Hypothalamus (tissue), 51 donors: Measurements from ENCODE around the gene THSD4.
"Not testable (repeated sequence)": the region's sequence is repeated elsewhere in the genome, so short reads cannot be mapped to it uniquely, and the experiment has no call there.

Experiments
- DNase-seq, 51 donors: peaks; one replicate each; lab custom pipeline; 2025; lab: John Stamatoyannopoulos, UW

Gene THSD4

DNA sequence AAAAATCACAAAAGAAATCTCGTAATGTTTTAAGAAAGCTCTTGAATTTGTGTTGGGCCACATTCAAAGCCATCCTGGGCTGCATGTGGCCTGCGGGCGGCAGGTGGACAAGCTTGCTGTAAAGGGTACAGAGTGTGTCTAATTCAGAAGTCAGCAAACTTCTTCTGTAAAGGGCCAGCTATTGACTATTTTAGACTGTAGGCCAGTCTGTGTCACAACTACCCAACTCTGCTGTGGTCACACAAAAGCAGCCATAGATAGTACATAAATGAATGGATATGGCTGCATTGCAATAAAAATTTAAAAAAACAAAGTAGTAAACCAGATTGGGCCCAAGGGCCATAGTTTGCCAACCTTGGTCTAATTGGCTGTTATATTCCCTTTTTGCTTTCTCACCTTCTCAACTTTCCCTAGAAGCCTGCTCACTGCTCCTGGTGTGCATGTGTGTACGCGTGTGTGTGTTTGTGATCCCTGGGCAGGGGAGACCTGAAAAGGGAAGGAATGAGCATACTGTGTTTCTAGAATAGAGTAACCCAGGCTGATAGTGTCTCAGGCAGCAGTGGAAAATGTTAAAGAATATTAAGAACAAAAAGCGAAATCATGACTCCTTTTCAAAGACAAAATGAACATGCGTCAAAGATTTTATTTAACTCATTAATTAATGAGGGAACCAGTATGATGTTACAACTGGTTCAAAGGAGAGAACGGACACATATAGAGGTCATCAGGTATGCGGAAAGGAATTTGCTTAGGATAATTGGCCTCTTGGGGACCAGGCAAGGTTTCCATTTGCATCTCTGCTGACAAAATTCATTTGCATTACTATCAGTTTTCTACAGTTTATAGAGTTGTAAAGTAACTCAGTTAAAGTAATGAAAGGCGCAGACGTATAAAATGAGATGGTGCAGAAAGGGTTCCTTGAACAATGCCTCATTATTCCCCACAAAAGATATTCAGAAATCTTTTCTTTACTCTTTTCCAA lies 248.0 kb downstream of the THSD4 start:
- no peak for DNase-seq

DNA sequence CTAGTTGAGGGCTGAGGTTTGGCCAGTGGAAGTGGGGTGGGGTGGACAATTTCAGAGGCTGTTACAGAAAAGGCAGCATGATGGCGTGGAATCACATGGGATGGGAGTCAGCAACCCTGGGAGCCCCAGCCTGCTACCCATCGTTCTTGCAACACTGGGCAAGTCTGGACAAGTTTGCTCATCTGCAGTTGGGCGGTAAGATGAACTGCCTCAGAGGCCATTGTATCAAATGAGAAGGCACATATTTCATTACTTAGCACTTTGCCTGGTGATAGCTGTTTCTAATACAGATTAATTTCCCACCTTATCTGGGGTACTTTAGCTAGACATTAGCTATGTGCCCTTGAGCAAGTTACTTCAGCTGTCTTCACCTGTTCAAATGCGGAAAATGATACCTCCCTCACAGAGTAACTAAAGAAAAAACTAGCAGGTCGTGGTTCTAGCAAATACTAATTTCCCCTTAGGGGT lies 248.9 kb downstream of the THSD4 start:
- no peak for DNase-seq

- DNase-seq, result no peak
Measured at GRCh38 chr15:71366522-71366921, 251.3 kb downstream of the THSD4 start.

- no peak for DNase-seq
Measured at GRCh38 chr15:71366926-71367325, 251.7 kb downstream of the THSD4 start.

DNA sequence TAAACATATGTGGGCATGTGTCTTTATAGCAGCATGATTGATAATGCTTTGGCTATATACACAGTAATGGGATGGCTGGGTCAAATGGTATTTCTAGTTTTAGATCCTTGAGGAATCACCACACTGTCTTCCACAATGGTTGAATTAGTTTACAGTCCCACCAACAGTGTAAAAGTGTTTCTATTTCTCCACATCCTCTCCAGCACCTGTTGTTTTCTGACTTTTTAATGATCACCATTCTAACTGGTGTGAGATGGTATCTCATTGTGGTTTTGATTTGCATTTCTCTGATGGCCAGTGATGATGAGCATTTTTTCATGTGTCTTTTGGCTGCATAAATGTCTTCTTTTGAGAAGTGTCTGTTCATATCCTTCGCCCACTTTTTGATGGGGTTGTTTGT lies 252.5 kb downstream of the THSD4 start:
- not testable (repeated sequence) for DNase-seq

DNA sequence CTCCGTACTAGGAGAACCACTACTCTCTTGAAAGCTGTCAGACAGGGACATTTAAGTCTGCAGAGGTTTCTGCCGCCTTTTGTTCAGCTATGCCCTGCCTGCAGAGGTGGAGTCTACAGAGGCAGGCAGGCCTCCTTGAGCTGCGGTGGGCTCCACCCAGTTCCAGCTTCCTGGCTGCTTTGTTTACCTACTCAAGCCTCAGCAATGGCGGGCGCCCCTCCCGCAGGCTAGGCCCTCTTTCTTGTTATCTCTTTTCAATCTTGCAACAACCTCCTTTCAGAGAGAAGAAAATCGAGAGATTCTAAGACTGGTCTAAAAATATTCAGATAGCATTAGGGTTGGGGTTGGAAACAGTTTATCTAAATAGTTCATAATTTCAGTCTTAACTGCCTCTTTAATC lies 257.5 kb downstream of the THSD4 start:
- not testable (repeated sequence) for DNase-seq

DNA sequence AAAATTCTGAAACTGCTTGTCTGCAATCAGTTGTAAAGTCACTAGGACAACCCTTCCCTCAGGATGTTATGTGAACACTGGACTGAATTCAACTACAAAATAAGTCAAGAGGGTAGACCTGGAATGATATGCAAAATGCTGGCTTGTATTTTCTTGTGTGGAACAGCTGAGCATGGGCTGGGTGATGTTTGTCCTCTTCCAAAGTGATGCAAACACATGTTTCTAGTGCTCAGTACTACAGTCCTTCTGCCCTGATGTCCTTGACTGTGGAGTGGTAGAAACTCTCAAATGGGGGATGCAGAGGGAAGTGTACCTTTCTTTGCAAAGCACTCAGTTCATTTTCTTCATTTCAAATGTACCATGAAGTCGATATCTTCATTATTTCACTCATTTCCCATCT lies 258.6 kb downstream of the THSD4 start:
- no peak for DNase-seq

- no peak for DNase-seq
Measured at GRCh38 chr15:71374607-71375352, 259.5 kb downstream of the THSD4 start.

GRCh38 chr15:71375934-71376333 lies 260.7 kb downstream of the THSD4 start:
- no peak for DNase-seq

DNA sequence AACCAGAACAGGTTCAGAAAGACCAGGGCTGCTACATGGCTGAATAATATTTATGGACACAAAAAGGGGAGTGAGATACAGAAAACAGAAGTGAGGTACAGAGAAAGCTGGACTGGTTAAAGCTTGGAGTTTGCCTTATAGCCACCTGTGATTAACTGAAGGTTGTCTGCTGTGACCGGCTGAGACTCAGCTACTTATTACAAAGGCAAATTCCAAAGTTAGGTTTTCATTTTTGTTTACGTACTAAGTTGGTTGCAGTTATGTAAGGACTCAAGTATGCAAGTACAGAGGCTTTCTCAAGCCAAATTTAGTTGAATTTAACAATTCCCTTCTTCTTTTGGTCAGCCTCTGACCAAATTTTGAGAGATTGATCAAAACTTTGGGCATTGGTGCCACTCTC lies 264.6 kb downstream of the THSD4 start:
- DNase-seq, result no peak

DNA sequence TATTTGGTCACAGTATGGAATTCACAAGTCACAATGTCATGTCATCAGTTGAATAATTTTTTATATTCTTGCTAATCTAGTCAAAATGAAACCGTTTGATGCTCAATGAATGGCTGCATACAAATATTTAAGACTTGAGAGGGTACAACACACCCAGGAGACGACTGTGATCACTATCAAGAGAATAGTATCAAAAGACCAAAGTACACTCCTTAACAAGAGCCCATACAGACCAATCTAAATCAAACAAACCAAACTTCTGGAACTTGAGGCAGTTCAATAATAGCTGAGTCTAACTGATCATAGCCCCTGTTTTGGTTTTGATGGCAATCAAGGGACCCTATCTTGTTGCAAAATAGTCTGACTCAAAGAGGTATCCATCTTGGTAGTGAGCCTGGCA lies 265.1 kb downstream of the THSD4 start:
- DNase-seq, result no peak

- DNase-seq, result no peak
Measured at GRCh38 chr15:71384501-71384900, 269.2 kb downstream of the THSD4 start.

DNA sequence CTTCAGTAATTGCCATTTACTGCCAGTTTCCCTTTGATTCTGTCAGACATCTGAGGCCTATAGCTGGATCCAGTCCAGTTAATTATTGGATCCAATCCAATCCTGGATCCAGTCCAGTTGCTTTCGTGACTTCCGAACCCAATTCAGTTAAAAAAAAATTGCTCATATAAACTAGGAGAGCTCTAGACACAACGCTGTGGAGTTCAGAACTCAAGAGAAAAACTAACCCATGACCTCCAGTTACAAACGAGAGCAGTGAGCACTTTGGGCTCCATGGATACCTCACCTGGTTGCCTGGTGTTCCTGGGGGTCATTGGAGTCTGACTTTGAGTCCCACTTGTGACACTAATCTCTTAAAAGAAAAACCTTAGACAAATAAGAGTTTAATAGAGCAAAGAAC lies 269.8 kb downstream of the THSD4 start:
- no peak for DNase-seq

- no peak for DNase-seq
Measured at GRCh38 chr15:71385457-71385856, 270.2 kb downstream of the THSD4 start.

DNA sequence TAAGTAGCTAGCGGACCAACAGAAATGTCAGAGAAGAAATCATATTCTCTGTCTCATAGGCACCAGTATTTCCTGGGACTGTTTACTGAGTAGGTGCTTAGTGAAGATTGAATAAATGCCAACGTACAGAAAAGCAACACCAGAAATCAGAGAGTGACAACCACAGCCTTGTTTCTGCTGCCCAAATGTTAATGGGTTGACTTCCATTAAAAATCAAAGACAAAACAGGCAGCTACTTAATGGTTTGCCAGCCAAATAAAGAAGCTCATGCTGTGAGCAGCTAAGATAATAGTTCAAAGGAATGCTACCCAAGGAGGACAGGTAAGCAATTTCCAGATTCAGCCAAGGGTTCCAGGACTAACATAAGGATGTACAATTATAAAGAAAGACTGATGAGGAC lies 270.7 kb downstream of the THSD4 start:
- DNase-seq, result no peak

DNA sequence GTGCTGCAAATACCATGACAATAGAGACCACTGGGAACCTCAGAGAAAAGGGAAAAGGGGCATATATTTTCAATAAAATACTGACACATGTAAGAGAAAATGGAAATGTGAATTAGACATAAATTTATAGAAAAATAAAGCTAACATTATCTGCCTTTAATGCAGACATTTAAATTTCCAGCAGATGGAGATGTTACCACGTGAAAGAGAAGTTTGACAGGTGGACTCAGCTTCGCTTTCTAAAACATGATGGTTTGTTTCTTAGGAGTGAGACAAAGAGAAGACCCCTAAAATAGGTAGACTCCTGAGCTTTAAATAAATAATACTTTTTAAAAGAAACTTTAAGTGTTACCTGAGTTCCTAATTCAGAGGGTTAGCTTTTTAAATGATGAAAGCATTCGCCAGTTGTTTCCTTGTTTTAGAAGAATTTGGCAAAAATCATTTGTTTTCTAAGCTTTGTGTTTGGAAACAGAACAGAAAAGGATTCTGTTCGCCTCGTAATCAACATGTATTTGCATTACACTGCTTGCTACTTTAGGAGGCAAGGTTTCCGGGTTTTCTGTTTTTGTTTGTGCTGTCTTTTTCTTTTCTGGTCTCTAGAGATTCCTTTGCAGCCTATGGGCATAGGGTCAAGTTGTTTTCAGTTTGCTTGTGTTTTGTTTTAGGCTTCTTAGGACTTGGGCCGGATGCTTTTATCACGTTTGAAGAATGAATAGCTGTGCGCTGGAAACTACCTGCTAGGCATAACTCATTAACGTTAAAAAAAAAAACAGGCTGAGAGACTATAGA lies 271.4 kb downstream of the THSD4 start:
- DNase-seq, result peak in 1 of 51 donors; percentile 5

DNA sequence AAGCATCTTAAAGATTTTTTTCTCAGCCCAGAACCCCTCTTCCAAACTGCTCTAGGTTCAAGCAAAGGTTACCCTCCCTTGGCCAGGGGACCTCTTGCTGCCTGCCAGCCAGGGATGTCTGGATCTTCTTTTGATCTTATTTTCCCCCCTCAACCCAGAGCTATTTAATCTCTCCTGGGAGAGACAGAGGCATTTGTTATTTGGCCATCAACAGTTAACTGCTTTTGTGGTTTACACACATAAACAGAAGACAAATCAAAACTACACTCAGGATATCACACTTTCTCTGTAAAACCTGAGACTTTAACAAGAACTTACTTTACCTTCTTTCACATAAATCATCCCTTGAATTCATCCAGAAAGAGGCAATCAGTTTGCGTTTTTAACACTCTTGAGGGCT lies 272.5 kb downstream of the THSD4 start:
- DNase-seq, result no peak

- no peak for DNase-seq
Measured at GRCh38 chr15:71390096-71390495, 274.8 kb downstream of the THSD4 start.

DNA sequence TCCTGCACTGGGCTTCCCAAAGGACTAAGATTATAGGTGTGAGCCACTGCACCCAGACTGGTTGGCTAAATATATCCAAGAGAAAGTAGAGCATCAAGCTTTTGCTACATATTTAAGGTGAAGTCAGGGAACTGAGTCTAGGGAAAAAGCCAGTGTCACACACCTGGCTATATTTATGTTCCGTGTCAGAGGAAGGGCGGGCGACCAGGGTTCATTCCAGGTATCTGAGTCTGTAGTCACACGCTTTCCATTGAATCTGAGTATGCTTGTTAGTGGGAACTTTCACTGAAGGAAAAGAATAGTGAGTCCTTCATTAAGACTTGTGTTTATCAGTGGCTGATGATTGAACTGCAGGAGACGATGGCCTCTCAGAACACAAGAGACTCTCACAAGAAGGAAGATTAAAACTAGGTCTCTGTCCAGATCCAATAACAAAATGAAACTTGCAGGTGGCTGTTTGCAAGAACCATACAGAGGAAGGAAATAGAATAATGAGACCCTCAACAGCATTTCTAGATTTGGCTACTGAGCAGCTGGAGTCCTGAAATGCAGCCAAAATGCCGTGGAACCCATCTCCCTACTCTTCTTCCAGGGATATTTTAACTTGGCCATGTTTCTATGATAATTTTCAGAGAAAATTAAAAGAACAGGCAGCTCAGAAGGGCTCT lies 276.3 kb downstream of the THSD4 start:
- DNase-seq, result no peak

DNA sequence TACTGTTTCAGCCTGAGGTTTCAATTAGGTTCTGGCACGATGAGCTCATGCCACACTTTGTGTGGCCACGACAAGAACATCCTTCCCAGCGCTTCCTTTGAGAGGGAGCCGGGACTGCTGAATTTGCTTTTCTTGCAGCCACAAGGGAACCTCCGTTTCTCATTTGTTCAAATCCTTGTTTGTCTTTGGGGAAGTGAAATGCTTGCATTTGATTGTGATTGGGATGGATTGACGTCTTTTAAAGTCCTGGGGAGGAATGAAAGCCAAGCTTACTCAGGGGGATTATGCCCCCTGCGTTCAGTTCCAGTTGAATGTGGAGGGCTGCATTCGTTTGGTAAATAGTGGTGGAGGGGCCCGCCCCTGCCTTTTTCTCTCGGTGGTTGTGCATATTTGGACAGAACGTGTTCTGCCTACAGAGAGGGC lies 277.6 kb downstream of the THSD4 start:
- DNase-seq, result peak in 6 of 51 donors; percentile 7 to 46 (median 11)
